GM12865 (cell line): ENCODE measurements around the gene CACNA2D1.

Experiments used
- DNase-seq: peaks from one replicate; pipeline ENCODE4 v3.0.0; 2010; ENCODE audit warnings: low read depth
- H3K4me3 ChIP-seq: 2 replicates; pipeline ENCODE4 v1.5.1; 2011; ENCODE audit warnings: mild to moderate bottlenecking, low read depth, low read length, control low read depth
- TF ChIP-seq, protein P1 (sequence below): IDR thresholded peaks from 2 replicates; pipeline ENCODE4 v1.5.1; 2011; ENCODE audit warnings: low read length, control low read depth, low read depth, inconsistent platforms; ENCODE audit not compliant: insufficient read depth; ENCODE audit errors: missing control alignments

The CACNA2D1 gene

DNA sequence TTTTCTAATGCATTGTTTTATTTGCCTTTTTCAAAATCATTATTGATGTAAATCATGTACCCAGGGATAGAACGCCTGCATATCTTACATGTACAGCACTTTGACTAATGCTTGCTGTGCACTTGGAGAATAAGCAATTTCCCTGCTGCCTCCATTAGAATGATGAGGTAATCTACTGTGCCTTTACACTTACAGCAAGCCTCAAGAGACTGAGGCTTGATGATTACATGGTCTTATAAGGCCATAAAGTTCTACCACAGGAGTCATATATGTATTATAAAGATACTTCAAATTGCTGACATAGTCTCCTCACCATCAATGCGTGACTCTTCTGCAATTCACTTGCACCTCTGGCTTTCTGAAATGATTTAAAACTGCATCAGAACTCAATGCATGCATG is 345.2 kb downstream of the CACNA2D1 start:
- DNase-seq, result no peak
- H3K4me3 ChIP-seq, result no peak overlapping the region
- TF ChIP-seq, protein P1, sequence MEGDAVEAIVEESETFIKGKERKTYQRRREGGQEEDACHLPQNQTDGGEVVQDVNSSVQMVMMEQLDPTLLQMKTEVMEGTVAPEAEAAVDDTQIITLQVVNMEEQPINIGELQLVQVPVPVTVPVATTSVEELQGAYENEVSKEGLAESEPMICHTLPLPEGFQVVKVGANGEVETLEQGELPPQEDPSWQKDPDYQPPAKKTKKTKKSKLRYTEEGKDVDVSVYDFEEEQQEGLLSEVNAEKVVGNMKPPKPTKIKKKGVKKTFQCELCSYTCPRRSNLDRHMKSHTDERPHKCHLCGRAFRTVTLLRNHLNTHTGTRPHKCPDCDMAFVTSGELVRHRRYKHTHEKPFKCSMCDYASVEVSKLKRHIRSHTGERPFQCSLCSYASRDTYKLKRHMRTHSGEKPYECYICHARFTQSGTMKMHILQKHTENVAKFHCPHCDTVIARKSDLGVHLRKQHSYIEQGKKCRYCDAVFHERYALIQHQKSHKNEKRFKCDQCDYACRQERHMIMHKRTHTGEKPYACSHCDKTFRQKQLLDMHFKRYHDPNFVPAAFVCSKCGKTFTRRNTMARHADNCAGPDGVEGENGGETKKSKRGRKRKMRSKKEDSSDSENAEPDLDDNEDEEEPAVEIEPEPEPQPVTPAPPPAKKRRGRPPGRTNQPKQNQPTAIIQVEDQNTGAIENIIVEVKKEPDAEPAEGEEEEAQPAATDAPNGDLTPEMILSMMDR, result no peak

GRCh38 chr7:82091126-82091684 is 352.4 kb downstream of the CACNA2D1 start:
- H3K4me3 ChIP-seq, result no peak overlapping the region
- no peak for DNase-seq
- TF ChIP-seq, protein P1, result no peak

- TF ChIP-seq, protein P1, result no peak
- H3K4me3 ChIP-seq, result no peak overlapping the region
- DNase-seq, result no peak
These were observed 356.5 kb downstream of the CACNA2D1 start for GRCh38 chr7:82087099-82087498.

- no peak overlapping the region for H3K4me3 ChIP-seq
- no peak for DNase-seq
- TF ChIP-seq, protein P1, result no peak
These were observed 358.5 kb downstream of the CACNA2D1 start for GRCh38 chr7:82085116-82085515.

- TF ChIP-seq, protein P1, result no peak
- no peak for DNase-seq
- H3K4me3 ChIP-seq, result no peak overlapping the region
These were observed 361.8 kb downstream of the CACNA2D1 start for GRCh38 chr7:82081644-82082224.

GRCh38 chr7:82080254-82080927 is 363.2 kb downstream of the CACNA2D1 start:
- DNase-seq, result peak; percentile 15
- TF ChIP-seq, protein P1, result no peak
- H3K4me3 ChIP-seq, result no peak overlapping the region

DNA sequence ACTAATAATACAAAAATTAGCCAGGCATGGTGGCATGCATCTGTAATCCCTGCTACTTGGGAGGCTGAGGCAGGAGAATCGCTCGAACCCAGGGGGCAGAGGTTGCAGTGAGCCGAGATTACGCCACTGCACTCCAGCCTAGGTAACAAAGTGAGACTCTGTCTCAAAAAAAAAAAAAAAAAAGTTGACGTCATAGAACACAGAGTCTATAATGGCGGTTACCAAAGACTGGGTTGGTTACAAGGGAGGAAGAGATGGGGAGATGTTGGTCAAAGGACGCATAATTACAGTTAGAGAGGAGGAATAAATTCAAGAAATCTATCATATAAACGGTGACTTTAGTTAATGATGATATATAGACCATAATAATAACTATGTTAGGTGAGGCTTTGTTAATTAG is 364.1 kb downstream of the CACNA2D1 start:
- TF ChIP-seq, protein P1, result no peak
- no peak for DNase-seq

More for the DNA sequence above, 364.1 kb downstream of the CACNA2D1 start:
- H3K4me3 ChIP-seq, result no peak overlapping the region
